ENCODE results near the gene MTOR. TPM values are rescaled to one million over a fixed set of nuclear protein-coding genes. Genes with fewer than 3 reads are reported as not detected.

Gene MTOR
- total and polyA plus RNA-seq, 2 of the 8 experiments (the other 6 are each of a cell fraction or from before 2014, with no cell fraction given), result 44.2 to 76.8 TPM

- TF ChIP-seq CHD7 (IDR thresholded peaks at IDR 0.05; ENCODE audit: insufficient replicate concordance, low read length), result no peak
- no peak for TF ChIP-seq CTBP2 (IDR thresholded peaks at IDR 0.05; ENCODE audit: borderline replicate concordance, insufficient read depth, insufficient read length, low read length)
- TF ChIP-seq EGR1 (IDR thresholded peaks at IDR 0.05; ENCODE audit: borderline replicate concordance, low read depth, low read length), result no peak
- no peak for TF ChIP-seq USF2 (IDR thresholded peaks at IDR 0.05; ENCODE audit: low read length)
These were observed 36.3 kb upstream of the MTOR start (continued) for GRCh38 chr1:11298390-11299224.

Measured in H1 (cell line).